ENCODE results near the gene TMEM81.

Gene TMEM81

DNA sequence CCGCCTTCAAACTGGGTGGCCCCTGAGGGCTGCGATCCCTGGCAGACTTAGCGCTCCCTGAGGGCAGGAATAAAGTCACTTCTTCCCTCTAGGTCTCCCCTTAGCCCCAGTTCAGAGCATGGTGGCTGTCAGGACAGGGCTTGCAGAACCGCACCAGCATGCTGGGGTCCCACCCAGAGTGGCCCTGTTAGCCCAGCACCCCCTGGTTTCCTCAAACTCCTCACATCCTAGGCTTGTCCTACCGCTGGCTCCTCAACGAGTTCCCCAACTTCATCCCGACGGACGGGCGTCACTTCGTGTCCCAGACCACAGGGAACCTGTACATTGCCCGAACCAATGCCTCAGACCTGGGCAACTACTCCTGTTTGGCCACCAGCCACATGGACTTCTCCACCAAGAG, 25.4 kb downstream of the TMEM81 start:
- no peak for DNase-seq (ENCODE audit: low spot score)

DNA sequence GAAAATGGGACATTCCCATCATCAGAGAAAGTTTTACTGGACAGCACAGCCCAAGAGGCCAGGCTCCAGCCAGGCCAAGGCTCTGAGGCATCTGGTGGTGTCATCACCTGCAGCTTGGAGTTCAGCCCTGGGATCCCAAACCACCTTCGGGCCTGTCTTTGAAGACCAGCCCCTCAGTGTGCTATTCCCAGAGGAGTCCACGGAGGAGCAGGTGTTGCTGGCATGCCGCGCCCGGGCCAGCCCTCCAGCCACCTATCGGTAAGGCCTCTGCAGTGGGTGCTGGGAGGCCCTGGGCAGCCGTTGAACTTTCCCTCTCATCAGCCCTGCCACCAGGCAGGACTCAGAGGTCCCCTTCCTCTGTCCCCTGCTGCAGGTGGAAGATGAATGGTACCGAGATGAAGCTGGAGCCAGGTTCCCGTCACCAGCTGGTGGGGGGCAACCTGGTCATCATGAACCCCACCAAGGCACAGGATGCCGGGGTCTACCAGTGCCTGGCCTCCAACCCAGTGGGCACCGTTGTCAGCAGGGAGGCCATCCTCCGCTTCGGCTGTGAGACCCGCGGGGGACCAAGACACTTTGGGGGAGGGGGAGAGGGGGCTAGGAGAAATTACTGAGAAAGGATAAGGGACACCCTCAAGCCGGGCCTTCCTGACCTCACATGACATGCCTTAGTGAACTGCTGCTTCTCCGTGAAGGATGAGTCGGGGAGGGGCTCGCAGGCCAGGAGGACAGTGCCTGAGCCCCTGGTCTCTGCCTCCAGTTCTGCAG, 26.3 kb downstream of the TMEM81 start:
- DNase-seq (ENCODE audit: low spot score) = no peak

DNA sequence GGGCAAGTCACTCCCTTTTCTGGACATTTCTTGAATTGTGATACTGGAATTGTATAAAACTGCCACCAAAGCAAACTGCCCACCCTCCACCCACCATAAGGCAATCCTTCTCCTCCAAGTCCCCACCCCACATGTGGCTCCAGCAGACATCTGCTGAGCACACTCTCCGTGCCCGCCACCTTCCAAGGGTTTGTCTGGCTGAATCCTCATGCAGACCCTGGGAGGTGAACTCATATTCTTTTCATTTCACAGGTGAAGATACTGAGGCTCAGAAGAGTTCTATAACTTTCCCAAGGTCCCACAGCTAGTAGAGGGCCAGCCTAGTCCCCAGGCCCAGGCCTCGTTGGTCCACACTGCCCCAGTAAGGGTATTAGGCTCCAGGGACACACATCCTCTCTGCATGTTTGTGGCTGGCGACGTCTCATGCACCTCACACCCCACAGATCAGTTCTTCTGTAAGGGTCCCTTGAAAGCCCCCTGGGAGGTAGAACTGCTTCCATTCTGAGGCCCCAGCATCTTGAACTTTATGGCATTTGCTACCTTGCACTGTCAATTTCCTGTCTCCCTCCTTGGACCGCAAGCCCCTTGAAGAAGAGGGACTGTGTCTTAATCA, 27.2 kb downstream of the TMEM81 start:
- no peak for DNase-seq (ENCODE audit: low spot score)

DNA sequence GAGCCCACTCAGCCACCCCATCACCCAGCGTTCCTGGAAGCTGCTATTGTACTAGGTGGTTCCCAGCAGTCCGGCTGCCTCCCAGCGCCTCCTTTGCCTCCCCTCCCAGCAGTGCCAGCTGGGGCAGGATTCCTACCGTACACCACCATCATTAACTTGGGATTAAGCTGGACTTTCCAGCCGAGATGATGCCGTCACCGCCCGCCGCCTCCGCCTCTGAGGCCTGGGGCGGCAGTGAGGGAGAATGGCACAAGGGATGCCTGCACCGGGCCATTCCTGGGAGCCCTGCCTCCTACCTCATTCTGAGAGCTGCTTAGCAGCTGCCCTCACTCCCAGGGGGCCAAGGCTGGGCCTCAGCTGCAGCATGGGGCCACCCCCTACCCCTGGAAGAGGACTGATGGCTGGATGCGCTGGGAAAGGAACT, 28.1 kb downstream of the TMEM81 start:
- DNase-seq (ENCODE audit: low spot score) = no peak

DNA sequence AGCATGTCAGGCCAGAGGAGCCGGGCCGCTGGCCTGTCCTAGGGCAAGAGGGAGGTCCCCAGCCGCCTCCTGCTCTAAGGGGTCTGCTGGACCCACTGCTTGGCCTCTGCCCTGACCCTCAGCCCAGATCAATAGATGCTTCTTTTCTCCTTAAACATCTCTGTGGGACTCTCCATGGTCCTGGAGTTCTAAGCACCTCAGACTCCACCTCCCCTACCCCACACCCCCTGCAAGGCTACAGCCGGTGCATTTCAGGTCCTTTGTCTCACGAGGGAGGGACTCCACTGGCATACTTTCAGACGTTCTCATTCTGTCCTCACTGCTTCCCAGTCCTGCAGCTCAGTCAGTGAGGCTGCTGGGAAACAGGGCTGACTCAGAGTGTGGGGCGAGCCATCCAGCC, 30.2 kb downstream of the TMEM81 start:
- DNase-seq (ENCODE audit: low spot score) = no peak

DNA sequence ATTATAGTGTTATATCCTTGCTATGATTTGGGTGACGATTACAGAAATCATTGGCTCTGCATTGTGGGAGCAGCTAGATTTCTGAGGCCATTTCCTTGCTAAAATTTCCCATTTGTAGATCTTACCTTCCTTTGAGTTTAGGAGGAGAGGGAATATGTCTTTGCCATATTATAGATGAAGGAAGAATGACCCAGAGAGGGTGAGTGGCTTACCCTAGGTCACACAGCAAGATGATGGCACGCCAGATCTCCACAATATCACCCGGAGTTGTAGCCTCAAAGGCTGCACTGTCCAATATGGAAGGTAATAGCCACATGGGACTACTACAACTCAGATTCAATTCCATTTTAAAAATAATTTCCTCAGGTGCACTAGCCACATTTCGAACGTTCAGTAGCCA, 31.0 kb downstream of the TMEM81 start:
- no peak for DNase-seq (ENCODE audit: low spot score)

DNA sequence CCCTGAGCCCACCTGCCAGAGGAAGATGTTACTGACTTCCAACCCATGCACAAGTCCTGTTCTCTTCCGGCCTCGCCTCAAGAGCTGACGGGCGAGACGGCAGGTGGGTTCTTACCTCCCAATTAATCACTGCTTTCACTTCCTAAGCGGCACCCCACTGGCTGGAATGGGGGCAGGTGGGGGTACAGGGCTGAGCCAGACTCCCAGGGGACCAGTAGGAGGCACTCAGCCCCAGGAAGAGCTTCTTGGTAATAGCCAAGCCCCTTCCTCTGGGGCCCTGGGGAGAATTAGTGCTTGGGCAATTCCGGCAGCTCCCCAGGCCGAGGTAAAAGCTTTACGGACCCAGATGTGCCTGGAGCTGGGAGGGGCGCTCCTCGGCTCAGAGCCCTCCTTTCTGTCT, 31.6 kb downstream of the TMEM81 start:
- DNase-seq (ENCODE audit: low spot score) = no peak

DNA sequence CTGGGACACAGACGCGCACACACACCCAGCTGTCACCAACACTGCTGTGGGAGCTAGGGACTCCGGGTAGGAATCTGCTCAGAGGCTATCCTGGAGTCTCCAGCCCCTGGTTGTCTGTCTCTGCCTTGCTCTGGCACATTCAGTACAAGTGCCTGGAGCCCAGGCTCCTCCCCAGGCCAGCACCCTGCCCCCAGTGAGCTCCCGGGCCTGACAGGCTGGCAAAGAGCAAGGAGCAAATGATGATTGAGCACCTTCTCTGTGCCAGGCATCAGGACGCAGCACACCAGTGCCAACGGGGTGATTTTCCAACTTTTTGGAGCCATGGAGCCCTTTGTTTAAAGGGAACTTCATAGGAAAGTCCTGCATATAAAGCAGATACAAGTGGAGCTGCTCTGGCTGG, 34.8 kb downstream of the TMEM81 start:
- DNase-seq (ENCODE audit: low spot score) = no peak

DNA sequence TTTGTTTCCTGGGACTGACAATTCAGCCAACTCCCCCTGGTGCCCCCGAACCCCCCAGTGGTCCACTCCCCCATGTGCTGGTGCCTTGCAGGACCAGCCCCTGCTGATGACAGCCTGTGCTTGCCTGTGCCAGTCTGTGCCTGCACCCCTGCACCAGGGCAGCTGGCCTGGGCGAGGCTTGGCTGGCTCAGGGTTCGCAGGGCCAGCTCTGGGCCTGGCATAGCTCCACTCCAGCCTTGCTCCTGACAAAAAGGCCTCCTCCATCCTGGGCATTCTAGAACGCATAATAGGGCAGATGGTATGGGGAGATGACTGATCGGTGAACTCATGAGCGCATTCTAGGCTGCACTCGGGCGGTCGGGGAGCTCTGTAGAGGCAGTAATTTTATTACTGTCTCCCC, 35.9 kb downstream of the TMEM81 start:
- no peak for DNase-seq (ENCODE audit: low spot score)

DNA sequence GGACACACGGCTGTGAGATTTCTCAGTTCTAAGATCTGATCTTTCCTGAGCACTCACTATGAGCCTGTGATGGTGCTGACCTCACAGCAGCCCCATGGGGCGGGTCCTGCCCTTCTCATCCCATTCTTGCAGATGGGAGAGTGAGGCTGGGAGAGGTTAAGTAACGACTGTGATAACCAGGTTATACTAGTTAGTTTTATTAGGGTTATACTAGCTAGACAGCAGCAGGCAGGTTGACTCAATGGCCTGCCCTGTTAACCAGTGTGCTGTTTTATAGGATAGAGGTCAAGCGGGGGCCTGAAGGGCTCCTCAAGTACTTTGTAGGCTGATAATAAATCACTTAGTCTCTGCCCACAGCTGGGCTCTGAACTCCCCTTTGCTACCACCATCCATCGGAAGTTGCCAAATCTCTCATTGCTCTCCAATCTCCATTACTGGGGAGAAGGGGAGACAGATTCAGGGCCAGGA, 36.5 kb downstream of the TMEM81 start:
- DNase-seq (ENCODE audit: low spot score) = no peak

DNA sequence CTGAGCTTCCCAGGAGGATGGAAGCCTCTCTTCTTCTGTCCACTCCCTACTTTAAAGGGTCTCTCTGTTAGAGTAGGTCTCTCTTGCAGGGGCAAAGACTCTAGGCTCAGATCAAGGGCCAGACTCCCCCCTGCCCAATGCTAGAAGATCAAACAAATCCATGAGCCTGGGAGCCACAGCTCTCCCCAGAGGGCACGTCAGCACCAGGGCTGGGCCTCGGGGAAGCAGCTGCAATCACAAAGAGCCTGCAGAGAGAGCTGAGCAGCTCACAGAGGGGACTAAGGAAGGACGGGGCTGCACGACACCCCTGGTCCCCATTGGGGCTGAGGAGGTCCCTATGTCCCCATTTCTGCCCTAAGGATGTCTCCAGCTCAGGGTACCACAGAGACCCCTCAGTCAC, 37.4 kb downstream of the TMEM81 start:
- no peak for DNase-seq (ENCODE audit: low spot score)

DNA sequence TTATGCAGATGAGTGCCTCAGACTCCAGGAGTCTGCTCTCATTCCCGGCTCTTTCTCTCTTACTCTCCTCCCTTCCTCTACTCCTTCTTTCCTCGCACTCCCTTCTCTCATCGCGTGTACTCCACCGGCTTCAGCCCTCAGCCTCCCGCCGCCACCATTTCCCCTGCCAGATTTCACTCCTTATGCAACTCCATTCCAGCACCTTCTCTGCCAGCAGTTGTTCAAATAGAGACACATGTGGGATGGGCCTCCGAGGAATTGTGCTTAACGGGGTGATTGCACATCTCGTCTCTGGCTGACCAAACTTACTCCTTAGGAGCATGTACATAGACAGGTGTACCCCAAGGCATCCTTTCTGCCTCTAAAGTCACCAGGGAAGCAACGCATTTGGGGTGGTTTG, 39.1 kb downstream of the TMEM81 start:
- no peak for DNase-seq (ENCODE audit: low spot score)

DNA sequence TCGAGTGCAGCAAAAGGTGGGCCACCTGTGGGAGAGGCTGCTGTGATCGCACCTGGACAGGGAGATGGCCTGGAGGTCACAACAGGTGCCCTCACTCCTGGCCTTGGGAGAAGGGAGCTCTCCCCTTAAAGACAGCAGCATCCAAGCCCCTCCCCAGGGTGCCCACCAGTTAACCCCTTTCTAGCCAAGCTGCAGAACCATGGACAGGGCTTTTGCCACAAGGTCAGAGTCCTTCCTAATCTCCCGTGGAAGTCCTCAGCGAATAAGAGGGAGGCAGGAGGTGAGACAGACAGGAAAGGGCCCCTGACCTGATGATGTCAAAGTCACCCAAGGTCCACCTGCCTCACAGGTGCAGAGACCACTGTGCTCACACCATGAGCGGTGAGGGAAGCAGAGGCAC, 39.5 kb downstream of the TMEM81 start:
- no peak for DNase-seq (ENCODE audit: low spot score)

DNA sequence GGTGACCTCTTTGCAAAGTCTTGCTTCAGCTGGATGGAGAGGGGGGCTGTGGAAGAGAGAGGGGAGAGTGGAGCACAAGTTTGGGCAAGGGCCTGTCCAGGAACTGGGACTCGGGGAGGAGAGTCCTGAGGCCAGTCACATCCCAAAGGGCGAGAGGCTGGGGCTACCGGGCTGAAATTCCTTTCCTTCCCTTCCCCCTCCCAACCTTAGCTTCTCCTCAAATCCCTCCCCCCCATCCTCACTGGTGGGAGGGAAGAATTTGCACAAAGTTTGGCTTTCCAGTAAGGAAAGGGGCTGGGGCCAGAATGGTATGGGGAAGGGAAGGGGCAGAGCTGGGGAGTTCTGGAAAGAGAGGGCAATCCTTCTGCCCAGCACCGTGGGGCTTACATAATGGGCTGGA, 40.4 kb downstream of the TMEM81 start:
- DNase-seq (ENCODE audit: low spot score) = no peak

DNA sequence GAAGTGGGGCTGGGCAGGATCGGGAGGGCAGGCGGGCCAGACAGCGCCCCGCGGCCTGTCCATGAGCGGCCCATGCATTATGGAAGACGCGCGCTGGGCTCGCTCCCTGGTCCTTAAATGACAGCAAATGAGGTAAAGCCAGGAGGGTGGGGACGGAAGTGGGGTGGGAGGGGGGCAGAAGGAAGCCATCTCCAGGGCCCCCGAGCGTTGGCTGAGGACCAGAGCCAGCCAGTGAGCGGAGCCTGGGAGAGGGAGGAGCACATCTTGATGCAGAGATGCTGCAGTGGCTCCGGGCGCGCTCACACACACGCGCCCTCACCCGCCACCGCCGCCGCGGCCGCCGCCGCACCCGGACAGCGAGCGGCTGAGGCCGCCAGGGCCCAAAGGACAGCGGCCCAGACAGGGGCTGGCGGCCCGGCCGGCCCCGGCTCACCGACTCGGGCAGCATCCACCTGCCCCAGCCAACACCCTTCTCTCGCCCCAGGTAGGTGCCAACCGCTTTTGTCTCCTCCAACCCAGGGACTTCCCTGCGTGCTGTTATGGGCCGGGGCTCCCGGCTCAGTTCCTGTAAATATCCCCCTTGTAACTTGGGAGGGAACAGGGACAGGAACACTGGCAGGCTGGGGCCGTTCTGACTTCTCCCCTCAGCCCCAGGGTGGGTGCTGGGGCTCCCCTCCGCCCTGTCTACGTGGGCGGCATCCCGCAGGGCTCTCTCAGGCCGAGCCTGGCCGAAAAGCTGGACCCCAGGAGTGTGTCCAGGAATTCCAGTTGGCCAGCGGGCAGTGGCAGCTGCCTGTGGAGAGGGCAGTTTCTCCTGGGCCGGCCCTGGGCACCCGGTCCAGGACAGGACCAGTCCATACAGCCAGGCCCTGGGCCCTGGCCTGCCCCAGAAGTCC, 41.1 kb downstream of the TMEM81 start, which contains the start of gene CNTN2:
TSS of gene CNTN2 (plus strand) at position 302 of the 896 bp plus-strand sequence. CDS start 9,974 bp downstream, outside the sequence.
- no peak for DNase-seq (ENCODE audit: low spot score)

DNA sequence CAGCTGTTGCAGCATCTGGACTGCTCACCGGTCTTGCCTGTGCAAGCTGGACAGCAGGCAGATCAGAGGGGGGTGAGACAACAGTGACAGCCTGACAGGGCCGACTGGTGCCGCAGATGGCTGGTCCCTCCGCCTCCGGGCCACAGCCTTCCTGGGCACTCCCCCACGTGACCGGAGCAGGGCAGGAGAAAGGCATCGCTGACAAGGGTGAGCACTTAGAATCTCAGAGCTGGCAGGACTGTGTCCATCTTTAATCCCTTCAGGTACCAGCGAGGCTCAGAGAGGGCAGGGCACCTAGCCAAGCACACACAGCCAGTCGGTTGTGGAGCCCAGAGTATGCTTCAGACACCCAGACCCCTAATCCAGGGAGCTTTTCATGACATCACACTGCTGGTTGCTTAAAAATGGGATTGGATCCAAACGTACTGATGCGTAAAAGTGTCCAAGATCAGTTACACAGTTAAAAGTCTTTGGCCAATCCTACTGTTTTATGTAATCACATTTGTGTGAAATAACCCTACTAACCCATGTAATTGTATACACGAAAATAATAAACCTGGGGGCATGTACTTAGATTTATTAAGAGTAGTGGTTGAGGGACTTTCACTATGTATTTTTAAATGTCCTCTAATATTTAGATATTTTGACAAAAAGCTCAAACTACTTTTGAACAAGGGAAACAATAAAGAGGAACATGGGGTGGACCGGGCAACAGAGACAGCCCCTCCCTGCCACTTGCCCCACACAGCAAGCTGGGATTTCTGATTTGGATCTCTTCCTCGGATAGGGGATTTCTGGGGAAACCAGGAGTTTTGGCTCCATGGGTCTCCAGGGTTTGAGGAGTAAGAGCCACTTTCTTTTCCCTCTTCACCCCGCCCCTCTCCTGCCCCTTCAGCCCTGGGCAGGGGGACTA, 42.0 kb downstream of the TMEM81 start:
- no peak for DNase-seq (ENCODE audit: low spot score)

DNA sequence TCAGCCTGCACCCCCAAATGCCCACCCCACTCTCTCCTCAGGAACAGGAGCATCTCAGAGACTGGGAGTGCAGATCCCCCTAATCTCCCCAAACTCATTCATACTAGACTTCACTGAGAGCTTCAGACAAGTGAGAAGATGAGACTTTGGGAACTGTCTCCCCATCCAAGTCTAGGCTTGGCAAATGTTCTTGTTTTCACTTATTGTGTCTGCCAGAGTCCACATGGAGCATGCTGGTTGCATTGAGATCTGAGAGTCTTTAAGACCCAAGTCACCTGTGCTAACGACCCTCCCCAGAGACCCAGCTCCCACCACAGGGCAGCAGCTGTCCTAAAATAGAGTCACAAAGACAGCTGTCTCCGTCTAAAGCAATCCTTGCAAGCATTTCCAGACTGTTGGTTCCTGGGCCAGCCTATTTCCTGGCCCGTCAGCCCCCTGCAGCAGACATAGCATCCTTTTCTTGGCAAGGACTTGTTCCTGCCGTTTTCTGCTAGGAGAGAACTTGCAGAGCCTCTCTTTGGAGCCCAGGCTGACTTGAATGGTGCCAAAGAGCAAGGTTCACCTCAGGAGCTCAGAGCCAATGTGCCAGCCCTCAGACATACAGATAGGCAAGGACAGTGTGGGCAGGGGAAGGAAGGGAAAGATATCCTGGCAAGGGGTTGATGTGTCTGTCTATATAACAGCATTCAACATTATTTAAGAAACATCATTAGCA, 43.1 kb downstream of the TMEM81 start:
- no peak for DNase-seq (ENCODE audit: low spot score)

DNA sequence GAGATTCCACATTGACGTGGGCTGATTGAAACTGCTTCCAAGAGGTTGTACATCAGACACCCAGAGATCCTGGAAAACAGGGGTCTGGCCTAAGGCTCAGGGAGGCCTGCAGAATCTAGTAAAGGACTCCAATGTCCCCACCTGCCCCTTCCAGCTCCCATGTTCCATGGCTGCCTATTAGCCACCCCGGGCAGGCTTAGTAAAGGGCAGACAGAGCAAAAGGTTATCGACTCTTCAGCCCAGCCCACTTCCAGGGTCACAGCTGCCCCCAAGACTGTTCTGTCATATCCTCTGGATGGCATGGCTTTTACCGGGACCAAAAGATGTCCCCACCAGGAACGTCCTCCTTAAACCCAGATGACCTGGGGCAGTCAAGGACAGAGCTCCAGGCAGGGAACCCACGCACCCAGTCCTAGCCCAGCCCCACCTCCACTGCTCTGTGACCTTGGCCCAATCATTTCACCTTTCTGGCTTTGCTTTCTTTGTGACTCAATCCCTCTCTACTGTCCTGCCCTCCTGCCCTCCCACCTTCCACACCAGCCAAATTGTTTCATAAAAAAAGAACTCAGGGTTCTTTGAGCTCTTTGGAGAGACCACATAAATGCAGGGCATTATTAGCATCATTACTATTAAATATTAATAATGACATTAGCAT, 46.0 kb downstream of the TMEM81 start:
- DNase-seq (ENCODE audit: low spot score) = no peak

DNA sequence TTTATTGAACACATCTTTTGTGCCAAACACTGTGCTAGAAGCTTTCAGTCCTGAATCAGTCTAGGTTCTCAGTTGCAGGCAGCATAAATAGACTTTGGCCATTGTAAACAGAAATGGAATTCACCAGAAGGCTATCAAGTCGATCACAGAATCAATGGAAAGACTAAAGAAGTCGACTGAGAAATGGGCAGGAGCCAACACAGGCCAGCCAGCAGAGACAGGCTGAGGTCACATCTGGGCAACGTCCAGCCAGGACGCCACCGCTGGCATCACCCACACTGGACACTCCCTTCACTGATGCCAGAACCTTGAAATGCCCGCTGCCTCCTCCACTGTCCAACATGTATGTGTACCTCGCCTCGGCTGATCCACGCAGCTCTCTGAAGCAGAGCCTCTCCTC, 46.7 kb downstream of the TMEM81 start:
- DNase-seq (ENCODE audit: low spot score) = no peak

Data from AG08396 (cell line).